ENCODE data around the gene MAP4. TPM values are rescaled to one million over a fixed set of nuclear protein-coding genes. Genes with fewer than 3 reads are reported as not detected.

MAP4 gene
- total RNA-seq, 6 donors from 2014 or later, result 106 to 199 (median 148) TPM

DNA sequence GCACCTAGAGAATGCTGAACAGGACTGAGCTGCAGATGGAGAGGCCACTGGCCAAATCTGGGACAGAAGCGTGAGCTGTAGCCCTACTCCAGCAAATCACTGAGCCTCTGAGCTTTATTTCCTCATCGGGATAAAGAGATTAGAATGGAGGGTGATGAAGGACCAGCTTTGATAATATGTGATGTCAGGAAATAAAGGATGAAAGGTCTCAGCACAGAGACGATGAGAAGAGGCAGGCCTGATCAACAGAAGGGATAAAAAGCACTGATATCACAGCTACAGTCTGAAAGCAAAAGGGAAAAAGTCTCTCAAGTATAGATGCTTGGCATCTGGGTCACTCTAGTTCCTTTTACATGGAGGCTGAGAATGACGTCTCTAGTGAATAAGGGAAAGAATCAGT, 143.3 kb downstream of the MAP4 start:
- no peak for TF ChIP-seq EP300 (IDR thresholded peaks at IDR 0.05)
- no peak for TF ChIP-seq POLR2A (IDR thresholded peaks at IDR 0.05)
- no peak for TF ChIP-seq POLR2AphosphoS5 (IDR thresholded peaks at IDR 0.05)
- TF ChIP-seq, protein P1, sequence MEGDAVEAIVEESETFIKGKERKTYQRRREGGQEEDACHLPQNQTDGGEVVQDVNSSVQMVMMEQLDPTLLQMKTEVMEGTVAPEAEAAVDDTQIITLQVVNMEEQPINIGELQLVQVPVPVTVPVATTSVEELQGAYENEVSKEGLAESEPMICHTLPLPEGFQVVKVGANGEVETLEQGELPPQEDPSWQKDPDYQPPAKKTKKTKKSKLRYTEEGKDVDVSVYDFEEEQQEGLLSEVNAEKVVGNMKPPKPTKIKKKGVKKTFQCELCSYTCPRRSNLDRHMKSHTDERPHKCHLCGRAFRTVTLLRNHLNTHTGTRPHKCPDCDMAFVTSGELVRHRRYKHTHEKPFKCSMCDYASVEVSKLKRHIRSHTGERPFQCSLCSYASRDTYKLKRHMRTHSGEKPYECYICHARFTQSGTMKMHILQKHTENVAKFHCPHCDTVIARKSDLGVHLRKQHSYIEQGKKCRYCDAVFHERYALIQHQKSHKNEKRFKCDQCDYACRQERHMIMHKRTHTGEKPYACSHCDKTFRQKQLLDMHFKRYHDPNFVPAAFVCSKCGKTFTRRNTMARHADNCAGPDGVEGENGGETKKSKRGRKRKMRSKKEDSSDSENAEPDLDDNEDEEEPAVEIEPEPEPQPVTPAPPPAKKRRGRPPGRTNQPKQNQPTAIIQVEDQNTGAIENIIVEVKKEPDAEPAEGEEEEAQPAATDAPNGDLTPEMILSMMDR (IDR thresholded peaks at IDR 0.05), result no peak
- H3K27me3 ChIP-seq, result no peaks in the 10 kb centered on the region
- no peak for ATAC-seq (ENCODE audit: low FRiP score in 2 of 2)
- peaks cover 0 to 4% (median 0%) of the 10 kb centered on the region in 4 donors for H3K4me1 ChIP-seq
- WGBS, 2 donors, result 88 to 89% methylated on average over 4 of the region's 4 CpGs
- peaks cover 25 to 93% (median 51%) of the 10 kb centered on the region in 4 donors for H3K36me3 ChIP-seq
- no peaks in the 10 kb centered on the region for H3K9me3 ChIP-seq
- H3K27ac ChIP-seq, result no peak overlapping the region
- H3K4me3 ChIP-seq, result no peak overlapping the region
- DNase-seq, result no peak

DNA sequence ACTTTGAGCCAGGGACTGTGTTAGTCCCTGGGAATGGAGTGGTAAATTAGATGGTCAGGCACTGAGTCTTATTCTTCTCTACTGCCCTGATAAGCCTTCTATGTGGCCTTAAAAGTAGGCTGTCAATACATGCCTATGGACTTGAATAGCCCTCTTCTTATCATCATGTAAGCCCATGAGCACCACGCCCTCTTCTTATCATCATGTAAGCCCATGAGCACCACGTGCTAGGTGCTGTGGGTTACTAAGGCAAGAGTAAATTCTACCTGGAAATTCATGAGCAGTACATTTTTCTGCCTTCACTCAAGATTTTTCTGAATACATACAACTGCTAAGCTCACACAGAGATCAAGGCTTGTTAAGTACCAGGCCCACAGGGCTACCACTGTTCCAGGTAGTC, 144.8 kb downstream of the MAP4 start:
- ATAC-seq (ENCODE audit: low FRiP score in 2 of 2), result no peak
- Histone ChIP-seq H3K27me3 (no peaks in the 10 kb centered on the region), H3K4me1 (no peaks in the 10 kb centered on the region), H3K9me3 (no peaks in the 10 kb centered on the region), H3K27ac (no peak overlapping the region), H3K36me3 (peaks cover 25 to 98% (median 65%) of the 10 kb centered on the region in 4 donors), H3K4me3 (no peak overlapping the region)
- WGBS, 2 donors, result 78 to 86% methylated on average over 2 of the region's 2 CpGs
- TF ChIP-seq, protein P1 (IDR thresholded peaks at IDR 0.05), result no peak
- no peak for TF ChIP-seq EP300 (IDR thresholded peaks at IDR 0.05)
- TF ChIP-seq POLR2A (IDR thresholded peaks at IDR 0.05), result no peak
- TF ChIP-seq POLR2AphosphoS5 (IDR thresholded peaks at IDR 0.05), result no peak
- no peak for DNase-seq

DNA sequence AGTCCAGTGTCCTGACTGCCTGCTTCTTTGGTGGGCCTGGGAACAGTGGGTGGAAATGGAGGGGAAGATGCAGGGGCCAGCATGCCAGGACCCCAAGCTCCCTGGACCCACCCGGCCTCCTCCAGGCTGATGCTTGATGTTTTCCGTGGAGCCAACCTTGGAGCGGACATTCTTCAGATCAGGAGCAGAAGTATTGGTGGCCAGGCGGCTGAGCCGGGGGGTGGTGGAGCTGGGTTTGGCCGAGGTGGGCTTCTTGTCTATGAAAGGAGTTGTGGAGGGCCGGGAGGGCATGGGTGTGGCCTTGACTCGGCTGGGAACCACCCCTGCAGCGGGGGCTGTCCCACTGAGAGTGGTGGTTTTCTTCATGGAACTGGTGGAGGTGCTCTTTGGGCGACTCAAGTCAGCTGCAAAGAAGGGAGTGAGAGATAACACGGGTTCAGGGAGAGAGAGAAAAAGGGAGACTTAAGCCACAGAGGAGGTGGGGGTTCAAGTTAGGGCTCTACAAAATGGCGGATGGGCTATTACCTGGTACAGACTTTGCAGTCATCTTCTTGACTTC, 145.4 kb downstream of the MAP4 start:
- H3K36me3 ChIP-seq, result peaks cover 30 to 98% (median 70%) of the 10 kb centered on the region in 4 donors
- H3K9me3 ChIP-seq, result no peaks in the 10 kb centered on the region
- H3K27ac ChIP-seq, result no peak overlapping the region
- TF ChIP-seq POLR2AphosphoS5 (IDR thresholded peaks at IDR 0.05) (no peak), POLR2A (IDR thresholded peaks at IDR 0.05) (no peak)
- no peaks in the 10 kb centered on the region for H3K27me3 ChIP-seq
- DNase-seq (peak in 1 of 2 donors; percentile 71), ATAC-seq (ENCODE audit: low FRiP score in 2 of 2) (no peak)
- H3K4me3 ChIP-seq, result no peak overlapping the region
- no peaks in the 10 kb centered on the region for H3K4me1 ChIP-seq
- 94 to 96% methylated on average over 9 to 12 of the region's 12 CpGs for WGBS, 2 donors

DNA sequence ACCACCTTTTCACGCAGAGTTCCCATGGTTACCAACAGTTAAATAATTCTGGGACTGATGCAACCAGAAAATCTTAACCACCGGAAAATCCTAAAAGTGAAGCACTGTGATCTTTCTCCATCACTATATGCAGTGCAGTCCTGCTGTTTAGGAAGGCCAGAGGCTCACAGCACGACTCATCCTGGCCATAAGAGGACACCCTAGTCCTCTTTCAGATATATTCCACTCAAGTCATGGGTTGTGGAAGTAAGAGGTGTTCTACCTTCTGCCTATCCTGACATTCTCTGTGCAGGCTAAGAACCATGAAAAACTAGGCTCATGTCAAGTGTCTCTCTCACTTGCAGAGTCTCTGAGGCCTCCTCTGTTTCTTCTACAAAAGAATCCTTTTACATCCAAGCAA, 146.1 kb downstream of the MAP4 start:
- H3K27ac ChIP-seq, result no peak overlapping the region
- H3K36me3 ChIP-seq, result peaks cover 32 to 98% (median 74%) of the 10 kb centered on the region in 4 donors
- no peak for TF ChIP-seq POLR2AphosphoS5 (IDR thresholded peaks at IDR 0.05)
- ATAC-seq (ENCODE audit: low FRiP score in 2 of 2) (no peak), DNase-seq (no peak)
- no peaks in the 10 kb centered on the region for H3K4me1 ChIP-seq
- no peaks in the 10 kb centered on the region for H3K27me3 ChIP-seq
- H3K4me3 ChIP-seq, result no peak overlapping the region
- WGBS, 2 donors, result 83 to 93% methylated on average over 3 of the region's 3 CpGs
- no peaks in the 10 kb centered on the region for H3K9me3 ChIP-seq

DNA sequence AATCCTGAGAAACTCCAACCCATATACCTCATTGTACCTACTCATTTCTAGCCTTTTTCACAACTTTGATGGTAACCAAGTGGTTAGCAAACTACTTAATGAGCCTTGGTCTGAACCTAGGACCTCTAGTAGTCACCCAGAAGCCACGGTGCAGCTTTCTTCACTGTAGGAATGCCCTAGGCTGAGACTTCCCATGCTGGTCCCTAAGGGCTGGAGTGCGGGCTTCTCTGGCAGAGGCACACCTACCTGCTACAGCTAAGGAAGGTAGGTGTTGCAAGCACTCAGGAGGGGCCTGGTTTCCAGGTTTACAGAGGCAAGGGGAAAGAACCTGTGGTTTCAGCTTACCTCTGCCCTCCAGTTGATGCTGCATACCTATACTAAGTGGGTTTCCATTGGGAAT, 147.9 kb downstream of the MAP4 start:
- peaks cover 39 to 99% (median 82%) of the 10 kb centered on the region in 4 donors for H3K36me3 ChIP-seq
- TF ChIP-seq EP300 (IDR thresholded peaks at IDR 0.05), result no peak
- no peak for TF ChIP-seq POLR2A (IDR thresholded peaks at IDR 0.05)
- TF ChIP-seq POLR2AphosphoS5 (IDR thresholded peaks at IDR 0.05), result no peak
- TF ChIP-seq, protein P1 (IDR thresholded peaks at IDR 0.05), result no peak
- H3K9me3 ChIP-seq, result no peaks in the 10 kb centered on the region
- DNase-seq, result no peak
- WGBS, 2 donors, result 100% methylated on average over 1 to 2 of the region's 2 CpGs
- no peak overlapping the region for H3K4me3 ChIP-seq
- ATAC-seq (ENCODE audit: low FRiP score in 2 of 2), result no peak
- H3K27ac ChIP-seq, result no peak overlapping the region
- no peaks in the 10 kb centered on the region for H3K4me1 ChIP-seq
- H3K27me3 ChIP-seq, result no peaks in the 10 kb centered on the region

DNA sequence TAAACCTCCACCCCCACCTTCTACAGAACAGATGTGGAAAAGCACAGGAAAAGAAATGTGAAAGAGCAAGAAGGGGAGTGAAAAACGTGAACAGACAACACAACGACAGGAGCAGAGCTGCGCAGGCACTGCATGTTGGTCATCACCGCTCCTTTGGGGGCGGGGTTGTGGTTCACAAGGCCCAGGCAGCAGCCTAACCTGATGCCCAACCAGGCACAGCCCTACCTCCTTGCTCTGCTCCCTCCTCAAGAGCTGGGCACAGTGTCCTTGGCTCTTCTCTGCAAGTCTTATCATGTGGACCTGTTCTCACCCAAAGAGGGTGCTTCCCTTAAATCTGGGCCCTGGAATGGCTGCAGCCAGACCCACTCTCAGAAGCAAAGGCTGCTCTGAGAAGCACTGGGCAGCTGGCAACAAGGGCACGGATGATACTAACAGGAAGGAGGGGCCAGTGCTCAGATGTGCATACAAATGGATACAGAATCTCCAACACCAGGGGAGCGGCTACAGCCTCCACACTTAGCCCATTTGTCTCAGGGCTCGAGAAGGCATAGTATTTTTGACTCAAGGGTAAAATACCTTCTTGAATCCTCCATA, 148.7 kb downstream of the MAP4 start:
- WGBS, 2 donors, result 88 to 96% methylated on average over 8 of the region's 8 CpGs
- Histone ChIP-seq H3K36me3 (peaks cover 39 to 99% (median 80%) of the 10 kb centered on the region in 4 donors), H3K4me1 (no peaks in the 10 kb centered on the region), H3K27ac (no peak overlapping the region), H3K4me3 (no peak overlapping the region), H3K27me3 (no peaks in the 10 kb centered on the region), H3K9me3 (no peaks in the 10 kb centered on the region)
- ATAC-seq (ENCODE audit: low FRiP score in 2 of 2) (no peak), DNase-seq (no peak)
- TF ChIP-seq, protein P1 (IDR thresholded peaks at IDR 0.05), result no peak
- TF ChIP-seq POLR2AphosphoS5 (IDR thresholded peaks at IDR 0.05), result no peak
- no peak for TF ChIP-seq EP300 (IDR thresholded peaks at IDR 0.05)
- no peak for TF ChIP-seq POLR2A (IDR thresholded peaks at IDR 0.05)
